HL-60 (cell line): ENCODE measurements around the gene BRIX1.
A peak's percentile ranks its signal among the peaks of the same experiment; 100 is the strongest.

Source experiments
- DNase-seq, 2 experiments: peaks; one replicate each; pipeline ENCODE4 v3.0.0-alpha.2; 2010 to 2020; ENCODE audit warnings: low read depth in 1 of 2, low spot score in 1 of 2
- H3K27ac ChIP-seq: fragments of 250-450 bp; sonication (Bioruptor Pico); replicated peaks from 2 replicates; pipeline ENCODE4 v1.5.1; 2020; ENCODE audit warnings: mild to moderate bottlenecking, moderate library complexity
- H3K27me3 ChIP-seq: fragments of 250-450 bp; sonication (Bioruptor Pico); 2 replicates; pipeline ENCODE4 v1.5.1; 2021; ENCODE audit warnings: mild to moderate bottlenecking, moderate library complexity; ENCODE audit not compliant: insufficient read depth, poor library complexity, severe bottlenecking
- H3K4me3 ChIP-seq: replicated peaks from 2 replicates; pipeline ENCODE4 v1.5.1; 2011; ENCODE audit warnings: mild to moderate bottlenecking, control low read depth, low read length; ENCODE audit not compliant: insufficient read depth
- GABPA ChIP-seq: IDR thresholded peaks from 2 replicates; pipeline ENCODE4 v1.6.1; 2012; ENCODE audit warnings: low read depth
- POLR2AphosphoS5 ChIP-seq: IDR thresholded peaks from 2 replicates; pipeline ENCODE4 v1.6.1; 2012; ENCODE audit warnings: low read depth
- SPI1 ChIP-seq: IDR thresholded peaks from 2 replicates; pipeline ENCODE4 v1.6.1; 2012; ENCODE audit warnings: low read depth, mild to moderate bottlenecking, borderline replicate concordance
- TF ChIP-seq, protein P1 (sequence below): IDR thresholded peaks from one replicate; pipeline ENCODE4 v1.5.1; 2011; ENCODE audit warnings: low read length, control low read depth, inconsistent platforms; ENCODE audit not compliant: insufficient read depth
- TF ChIP-seq, protein P2 (sequence below): IDR thresholded peaks from 2 replicates; pipeline ENCODE4 v1.6.1; 2012; ENCODE audit warnings: low read depth; ENCODE audit not compliant: insufficient replicate concordance

The BRIX1 gene

GRCh38 chr5:34913072-34913471 is 2.4 kb upstream of the BRIX1 start:
- H3K4me3 ChIP-seq, result no peak overlapping the region
- no peak for TF ChIP-seq GABPA
- TF ChIP-seq SPI1, result no peak
- TF ChIP-seq POLR2AphosphoS5, result no peak
- TF ChIP-seq, protein P1, sequence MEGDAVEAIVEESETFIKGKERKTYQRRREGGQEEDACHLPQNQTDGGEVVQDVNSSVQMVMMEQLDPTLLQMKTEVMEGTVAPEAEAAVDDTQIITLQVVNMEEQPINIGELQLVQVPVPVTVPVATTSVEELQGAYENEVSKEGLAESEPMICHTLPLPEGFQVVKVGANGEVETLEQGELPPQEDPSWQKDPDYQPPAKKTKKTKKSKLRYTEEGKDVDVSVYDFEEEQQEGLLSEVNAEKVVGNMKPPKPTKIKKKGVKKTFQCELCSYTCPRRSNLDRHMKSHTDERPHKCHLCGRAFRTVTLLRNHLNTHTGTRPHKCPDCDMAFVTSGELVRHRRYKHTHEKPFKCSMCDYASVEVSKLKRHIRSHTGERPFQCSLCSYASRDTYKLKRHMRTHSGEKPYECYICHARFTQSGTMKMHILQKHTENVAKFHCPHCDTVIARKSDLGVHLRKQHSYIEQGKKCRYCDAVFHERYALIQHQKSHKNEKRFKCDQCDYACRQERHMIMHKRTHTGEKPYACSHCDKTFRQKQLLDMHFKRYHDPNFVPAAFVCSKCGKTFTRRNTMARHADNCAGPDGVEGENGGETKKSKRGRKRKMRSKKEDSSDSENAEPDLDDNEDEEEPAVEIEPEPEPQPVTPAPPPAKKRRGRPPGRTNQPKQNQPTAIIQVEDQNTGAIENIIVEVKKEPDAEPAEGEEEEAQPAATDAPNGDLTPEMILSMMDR, result no peak
- TF ChIP-seq, protein P2, sequence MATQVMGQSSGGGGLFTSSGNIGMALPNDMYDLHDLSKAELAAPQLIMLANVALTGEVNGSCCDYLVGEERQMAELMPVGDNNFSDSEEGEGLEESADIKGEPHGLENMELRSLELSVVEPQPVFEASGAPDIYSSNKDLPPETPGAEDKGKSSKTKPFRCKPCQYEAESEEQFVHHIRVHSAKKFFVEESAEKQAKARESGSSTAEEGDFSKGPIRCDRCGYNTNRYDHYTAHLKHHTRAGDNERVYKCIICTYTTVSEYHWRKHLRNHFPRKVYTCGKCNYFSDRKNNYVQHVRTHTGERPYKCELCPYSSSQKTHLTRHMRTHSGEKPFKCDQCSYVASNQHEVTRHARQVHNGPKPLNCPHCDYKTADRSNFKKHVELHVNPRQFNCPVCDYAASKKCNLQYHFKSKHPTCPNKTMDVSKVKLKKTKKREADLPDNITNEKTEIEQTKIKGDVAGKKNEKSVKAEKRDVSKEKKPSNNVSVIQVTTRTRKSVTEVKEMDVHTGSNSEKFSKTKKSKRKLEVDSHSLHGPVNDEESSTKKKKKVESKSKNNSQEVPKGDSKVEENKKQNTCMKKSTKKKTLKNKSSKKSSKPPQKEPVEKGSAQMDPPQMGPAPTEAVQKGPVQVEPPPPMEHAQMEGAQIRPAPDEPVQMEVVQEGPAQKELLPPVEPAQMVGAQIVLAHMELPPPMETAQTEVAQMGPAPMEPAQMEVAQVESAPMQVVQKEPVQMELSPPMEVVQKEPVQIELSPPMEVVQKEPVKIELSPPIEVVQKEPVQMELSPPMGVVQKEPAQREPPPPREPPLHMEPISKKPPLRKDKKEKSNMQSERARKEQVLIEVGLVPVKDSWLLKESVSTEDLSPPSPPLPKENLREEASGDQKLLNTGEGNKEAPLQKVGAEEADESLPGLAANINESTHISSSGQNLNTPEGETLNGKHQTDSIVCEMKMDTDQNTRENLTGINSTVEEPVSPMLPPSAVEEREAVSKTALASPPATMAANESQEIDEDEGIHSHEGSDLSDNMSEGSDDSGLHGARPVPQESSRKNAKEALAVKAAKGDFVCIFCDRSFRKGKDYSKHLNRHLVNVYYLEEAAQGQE, result no peak
- no peak for DNase-seq
- H3K27me3 ChIP-seq, result no peaks in the 10 kb centered on the region
- peak overlapping the region; percentile 22; the same call in 1 of the 2 replicates for H3K27ac ChIP-seq

DNA sequence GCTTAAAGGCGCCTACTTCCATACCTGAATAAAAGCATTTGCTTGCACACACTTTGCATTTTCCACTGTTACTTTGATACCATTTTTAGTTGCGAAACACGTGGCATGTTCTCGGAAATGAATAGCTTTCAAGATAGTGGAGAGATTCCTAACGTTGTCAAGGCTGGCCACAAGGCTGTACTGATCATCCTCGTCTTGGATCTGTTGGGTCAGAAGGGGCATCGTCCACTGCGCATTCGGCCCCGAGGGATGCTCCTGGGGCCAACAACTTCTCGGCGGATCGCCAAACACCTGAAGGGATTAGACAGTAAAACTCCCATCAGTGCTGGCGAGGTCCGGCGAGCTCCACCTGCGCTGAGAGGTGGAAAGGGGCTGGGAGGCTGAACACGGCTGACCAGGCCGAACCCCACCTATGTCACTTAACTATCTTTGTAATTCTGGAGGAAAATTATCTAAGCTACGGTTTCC is 806 bp upstream of the BRIX1 start:
- Histone ChIP-seq H3K27me3 (no peaks in the 10 kb centered on the region), H3K27ac (peak overlapping the region; percentile 93), H3K4me3 (peak overlapping the region; percentile 75)
- TF ChIP-seq, protein P2, result no peak
- no peak for TF ChIP-seq SPI1
- TF ChIP-seq GABPA, result no peak
- TF ChIP-seq POLR2AphosphoS5, result no peak
- TF ChIP-seq, protein P1, result no peak
- DNase-seq, result peak in 1 of 2 experiments; percentile 23

- peak in 1 of 2 experiments; percentile 11 for DNase-seq
- H3K27ac ChIP-seq, result peak overlapping the region; percentile 93
These were observed 313 bp downstream of the BRIX1 start for GRCh38 chr5:34915856-34916192.

More at GRCh38 chr5:34915856-34916192, 313 bp downstream of the BRIX1 start:
- TF ChIP-seq GABPA (no peak), SPI1 (no peak), POLR2AphosphoS5 (no peak)
- TF ChIP-seq, protein P1, result no peak
- TF ChIP-seq, protein P2, result no peak
- H3K4me3 ChIP-seq, result peak overlapping the region; percentile 75
- no peaks in the 10 kb centered on the region for H3K27me3 ChIP-seq
